GM18861 (cell line): ENCODE measurements around the gene AURKA.
A peak's percentile ranks its signal among the peaks of the same experiment; 100 is the strongest.
"Not testable (repeated sequence)": the region's sequence is repeated elsewhere in the genome, so short reads cannot be mapped to it uniquely, and the experiment has no call there.

Experiments used
- ATAC-seq: cut with Tn5 transposase; IDR thresholded peaks from one replicate; pipeline ENCODE4 v1.9.1; 2021; ENCODE audit not compliant: unreplicated experiment

Gene AURKA

GRCh38 chr20:56360133-56360907 is 31.7 kb downstream of the AURKA start:
- no peak for ATAC-seq

GRCh38 chr20:56359212-56360132 is 32.5 kb downstream of the AURKA start:
- ATAC-seq = no peak

- ATAC-seq = peak; percentile 93
Measured at GRCh38 chr20:56358600-56359211, 33.3 kb downstream of the AURKA start, which contains the start of gene FAM210B. Gene FAM210B, plus strand, starts transcription at chr20:56358974. Its CDS starts 32 bp downstream, at chr20:56359006.

- no peak for ATAC-seq
Measured at GRCh38 chr20:56358070-56358469, 33.9 kb downstream of the AURKA start.

GRCh38 chr20:56353356-56353755 is 38.7 kb downstream of the AURKA start:
- ATAC-seq = no peak

GRCh38 chr20:56352345-56353055 is 39.5 kb downstream of the AURKA start:
- no peak for ATAC-seq

GRCh38 chr20:56350842-56351241 is 41.2 kb downstream of the AURKA start:
- ATAC-seq = no peak

- ATAC-seq = no peak
Measured at GRCh38 chr20:56348746-56349145, 43.3 kb downstream of the AURKA start.

- ATAC-seq = no peak
Measured at GRCh38 chr20:56348305-56348693, 43.7 kb downstream of the AURKA start.

- no peak for ATAC-seq
Measured at GRCh38 chr20:56347628-56348304, 44.2 kb downstream of the AURKA start.

- no peak for ATAC-seq
Measured at GRCh38 chr20:56345911-56346310, 46.1 kb downstream of the AURKA start.

GRCh38 chr20:56343861-56344381 is 48.1 kb downstream of the AURKA start:
- peak; percentile 59 for ATAC-seq

- ATAC-seq = no peak
Measured at GRCh38 chr20:56342783-56343182, 49.2 kb downstream of the AURKA start.

GRCh38 chr20:56336709-56337108 is 55.3 kb downstream of the AURKA start:
- ATAC-seq = not testable (repeated sequence)

GRCh38 chr20:56328861-56329260 is 63.2 kb downstream of the AURKA start:
- no peak for ATAC-seq

GRCh38 chr20:56324806-56325205 is 67.2 kb downstream of the AURKA start:
- no peak for ATAC-seq

- no peak for ATAC-seq
Measured at GRCh38 chr20:56323656-56324055, 68.4 kb downstream of the AURKA start.

GRCh38 chr20:56323206-56323605 is 68.8 kb downstream of the AURKA start:
- no peak for ATAC-seq

GRCh38 chr20:56322681-56323080 is 69.3 kb downstream of the AURKA start:
- no peak for ATAC-seq
